ENCODE results near the gene RPS23. TPM values are rescaled to one million over a fixed set of nuclear protein-coding genes. Genes with fewer than 3 reads are reported as not detected.

Gene RPS23
- 2,894 and 4,147 TPM in 2 replicates for total RNA-seq (2014; rRNA removed; shearing (Covaris generic); ENCODE audit: low replicate concordance)

GRCh38 chr5:82277987-82278710 lies at the start of gene RPS23:
Gene RPS23, minus strand, starts transcription at chr5:82278354. Its CDS starts 31 bp downstream, at chr5:82278323.
- peak; percentile 90 for DNase-seq (ENCODE audit: low read depth)
- in situ Hi-C loops (cut with HindIII; ENCODE audit: low pct_unique_long_range_greater_than_20kb, low sequenced_read_pairs): no loop called here

- in situ Hi-C loops (cut with HindIII; ENCODE audit: low pct_unique_long_range_greater_than_20kb, low sequenced_read_pairs): no loop called here
- no peak for DNase-seq (ENCODE audit: low read depth)
Measured at GRCh38 chr5:82327941-82328340, 49.8 kb upstream of the RPS23 start.

- in situ Hi-C loops (cut with HindIII; ENCODE audit: low pct_unique_long_range_greater_than_20kb, low sequenced_read_pairs): no loop called here
Measured at GRCh38 chr5:82325996-82326395, 47.8 kb upstream of the RPS23 start.

GRCh38 chr5:82325155-82325554 lies 47.0 kb upstream of the RPS23 start:
- DNase-seq (ENCODE audit: low read depth): no peak
- in situ Hi-C loops (cut with HindIII; ENCODE audit: low pct_unique_long_range_greater_than_20kb, low sequenced_read_pairs): no loop called here

More at GRCh38 chr5:82325996-82326395, 47.8 kb upstream of the RPS23 start:
- no peak for DNase-seq (ENCODE audit: low read depth)

- DNase-seq (ENCODE audit: low read depth): no peak
- in situ Hi-C loops (cut with HindIII; ENCODE audit: low pct_unique_long_range_greater_than_20kb, low sequenced_read_pairs): no loop called here
Measured at GRCh38 chr5:82320966-82321365, 42.8 kb upstream of the RPS23 start.

- in situ Hi-C loops (cut with HindIII; ENCODE audit: low pct_unique_long_range_greater_than_20kb, low sequenced_read_pairs): no loop called here
- DNase-seq (ENCODE audit: low read depth): no peak
Measured at GRCh38 chr5:82319651-82320376, 41.7 kb upstream of the RPS23 start.

- in situ Hi-C loops (cut with HindIII; ENCODE audit: low pct_unique_long_range_greater_than_20kb, low sequenced_read_pairs): no loop called here
- no peak for DNase-seq (ENCODE audit: low read depth)
Measured at GRCh38 chr5:82319192-82319591, 41.0 kb upstream of the RPS23 start.

GRCh38 chr5:82314964-82315758 lies 37.0 kb upstream of the RPS23 start:
- in situ Hi-C loops (cut with HindIII; ENCODE audit: low pct_unique_long_range_greater_than_20kb, low sequenced_read_pairs): no loop called here

GRCh38 chr5:82313016-82313415 lies 34.9 kb upstream of the RPS23 start:
- DNase-seq (ENCODE audit: low read depth): no peak
- in situ Hi-C loops (cut with HindIII; ENCODE audit: low pct_unique_long_range_greater_than_20kb, low sequenced_read_pairs): no loop called here

More at GRCh38 chr5:82314964-82315758, 37.0 kb upstream of the RPS23 start:
- no peak for DNase-seq (ENCODE audit: low read depth)

- in situ Hi-C loops (cut with HindIII; ENCODE audit: low pct_unique_long_range_greater_than_20kb, low sequenced_read_pairs): no loop called here
- DNase-seq (ENCODE audit: low read depth): peak; percentile 39
Measured at GRCh38 chr5:82312373-82312856, 34.3 kb upstream of the RPS23 start.

- no peak for DNase-seq (ENCODE audit: low read depth)
- in situ Hi-C loops (cut with HindIII; ENCODE audit: low pct_unique_long_range_greater_than_20kb, low sequenced_read_pairs): no loop called here
Measured at GRCh38 chr5:82309091-82309531, 31.0 kb upstream of the RPS23 start.

- in situ Hi-C loops (cut with HindIII; ENCODE audit: low pct_unique_long_range_greater_than_20kb, low sequenced_read_pairs): no loop called here
- DNase-seq (ENCODE audit: low read depth): no peak
Measured at GRCh38 chr5:82308416-82308815, 30.3 kb upstream of the RPS23 start.

- DNase-seq (ENCODE audit: low read depth): no peak
- in situ Hi-C loops (cut with HindIII; ENCODE audit: low pct_unique_long_range_greater_than_20kb, low sequenced_read_pairs): no loop called here
Measured at GRCh38 chr5:82307451-82307850, 29.3 kb upstream of the RPS23 start.

GRCh38 chr5:82306151-82306550 lies 28.0 kb upstream of the RPS23 start:
- in situ Hi-C loops (cut with HindIII; ENCODE audit: low pct_unique_long_range_greater_than_20kb, low sequenced_read_pairs): no loop called here
- DNase-seq (ENCODE audit: low read depth): no peak

GRCh38 chr5:82301190-82301589 lies 23.0 kb upstream of the RPS23 start:
- no peak for DNase-seq (ENCODE audit: low read depth)
- in situ Hi-C loops (cut with HindIII; ENCODE audit: low pct_unique_long_range_greater_than_20kb, low sequenced_read_pairs): no loop called here

GRCh38 chr5:82298668-82299067 lies 20.5 kb upstream of the RPS23 start:
- no peak for DNase-seq (ENCODE audit: low read depth)
- in situ Hi-C loops (cut with HindIII; ENCODE audit: low pct_unique_long_range_greater_than_20kb, low sequenced_read_pairs): no loop called here

- in situ Hi-C loops (cut with HindIII; ENCODE audit: low pct_unique_long_range_greater_than_20kb, low sequenced_read_pairs): no loop called here
- DNase-seq (ENCODE audit: low read depth): no peak
Measured at GRCh38 chr5:82297711-82298110, 19.6 kb upstream of the RPS23 start.

GRCh38 chr5:82296929-82297328 lies 18.8 kb upstream of the RPS23 start:
- in situ Hi-C loops (cut with HindIII; ENCODE audit: low pct_unique_long_range_greater_than_20kb, low sequenced_read_pairs): no loop called here
- DNase-seq (ENCODE audit: low read depth): no peak
